AG08395 (cell line): ENCODE measurements around the gene NF1.
"Not testable (repeated sequence)": the region's sequence is repeated elsewhere in the genome, so short reads cannot be mapped to it uniquely, and the experiment has no call there.

Source experiments
- DNase-seq: peaks from one replicate; pipeline ENCODE4 v3.0.0; 2012; ENCODE audit warnings: mixed read lengths, low spot score

NF1 gene

DNA sequence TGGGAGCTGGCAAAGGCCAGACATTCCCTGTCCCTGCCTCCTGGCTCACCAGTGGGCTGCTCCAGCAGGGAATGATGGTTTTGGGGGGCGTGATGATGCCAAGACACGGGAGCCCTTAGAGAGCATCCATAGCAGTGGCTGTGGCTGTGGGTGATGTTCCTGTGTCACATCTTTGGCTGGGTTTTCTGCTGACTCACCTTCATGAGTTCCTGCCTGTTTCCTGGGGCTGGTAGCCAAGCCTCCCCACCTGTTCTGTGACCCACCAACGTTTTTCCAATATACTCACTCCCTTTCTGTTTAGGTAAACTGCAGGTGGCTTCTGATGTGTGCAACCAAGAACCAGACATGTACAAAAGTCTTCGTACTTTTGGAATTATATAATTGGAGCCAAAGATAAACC lies 16.5 kb upstream of the NF1 start:
- DNase-seq, result no peak

DNA sequence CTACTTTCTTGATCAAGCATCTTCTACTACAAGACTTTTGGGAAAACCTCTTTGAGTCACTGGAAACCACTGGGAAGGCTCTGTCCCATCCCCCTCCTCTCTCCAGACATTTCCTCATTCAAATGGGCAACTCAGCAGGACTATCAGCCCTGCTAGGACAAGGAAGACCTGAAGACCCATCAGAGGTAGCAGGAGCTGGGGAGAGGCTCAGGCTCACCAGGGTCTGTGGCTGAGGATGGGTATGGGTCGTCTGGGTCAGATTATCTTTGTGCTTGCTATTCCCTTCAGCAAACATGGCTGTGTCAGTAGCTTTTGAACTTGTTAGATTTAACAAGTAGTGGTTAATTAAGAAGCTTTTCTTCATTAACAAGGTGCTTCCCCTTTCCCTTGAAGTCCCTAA lies 15.0 kb upstream of the NF1 start:
- no peak for DNase-seq

DNA sequence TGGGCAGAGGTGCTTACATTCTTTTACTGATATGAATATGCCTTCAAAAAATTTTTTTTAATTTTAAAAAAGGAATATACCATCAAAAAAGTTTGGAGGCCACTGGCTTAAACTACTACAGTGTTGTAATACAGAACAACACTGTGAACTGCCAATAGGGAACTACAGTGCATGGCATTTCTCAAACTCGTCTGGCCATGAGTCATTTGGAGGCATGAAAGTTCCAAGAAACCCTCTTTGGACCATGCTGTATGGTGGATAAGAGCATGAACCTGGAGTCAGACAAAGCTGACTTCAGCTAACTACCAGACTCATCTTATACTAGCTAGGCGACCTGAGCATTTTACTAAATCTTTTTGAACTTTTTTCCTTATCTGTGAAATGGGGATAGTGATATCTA lies 9.2 kb upstream of the NF1 start:
- peak; percentile 69 for DNase-seq

DNA sequence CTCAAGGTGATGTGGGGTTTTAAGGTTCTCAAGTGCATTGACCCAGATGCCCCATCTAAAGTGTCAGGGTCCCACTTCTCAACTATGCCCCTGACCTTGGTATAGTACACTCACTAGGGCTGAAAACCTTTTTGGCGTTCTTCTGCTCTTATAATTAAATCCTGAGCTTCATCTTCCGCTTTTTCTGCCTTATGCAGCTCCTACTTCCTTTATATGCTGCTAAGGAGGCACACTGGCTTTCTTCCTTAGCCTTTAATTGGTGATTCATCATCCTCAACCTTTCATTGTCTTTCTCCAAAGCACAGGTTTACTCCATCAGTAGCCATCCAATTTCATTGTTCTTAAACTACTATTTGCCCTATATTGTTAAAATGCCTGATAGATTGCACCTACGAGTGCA lies 5.3 kb upstream of the NF1 start:
- DNase-seq, result no peak

DNA sequence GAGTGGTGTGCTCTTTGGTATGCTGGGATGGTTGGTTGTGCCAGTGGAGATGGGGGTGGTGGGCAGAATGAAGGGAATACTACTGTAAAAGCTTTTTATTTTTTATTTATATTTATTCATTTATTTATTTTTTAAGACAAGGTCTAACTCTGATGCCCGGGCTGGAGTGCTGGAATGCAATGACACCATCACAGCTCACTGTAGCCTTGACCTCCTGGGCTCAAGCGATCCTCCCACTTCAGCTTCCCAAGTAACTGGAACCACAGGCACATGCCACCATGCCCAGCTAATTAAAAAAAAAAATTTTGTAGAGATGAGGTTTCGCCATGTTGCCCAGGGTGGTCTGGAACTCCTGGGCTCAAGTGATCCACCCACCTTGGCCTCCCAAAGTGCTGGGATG lies 4.1 kb upstream of the NF1 start:
- DNase-seq, result not testable (repeated sequence)

DNA sequence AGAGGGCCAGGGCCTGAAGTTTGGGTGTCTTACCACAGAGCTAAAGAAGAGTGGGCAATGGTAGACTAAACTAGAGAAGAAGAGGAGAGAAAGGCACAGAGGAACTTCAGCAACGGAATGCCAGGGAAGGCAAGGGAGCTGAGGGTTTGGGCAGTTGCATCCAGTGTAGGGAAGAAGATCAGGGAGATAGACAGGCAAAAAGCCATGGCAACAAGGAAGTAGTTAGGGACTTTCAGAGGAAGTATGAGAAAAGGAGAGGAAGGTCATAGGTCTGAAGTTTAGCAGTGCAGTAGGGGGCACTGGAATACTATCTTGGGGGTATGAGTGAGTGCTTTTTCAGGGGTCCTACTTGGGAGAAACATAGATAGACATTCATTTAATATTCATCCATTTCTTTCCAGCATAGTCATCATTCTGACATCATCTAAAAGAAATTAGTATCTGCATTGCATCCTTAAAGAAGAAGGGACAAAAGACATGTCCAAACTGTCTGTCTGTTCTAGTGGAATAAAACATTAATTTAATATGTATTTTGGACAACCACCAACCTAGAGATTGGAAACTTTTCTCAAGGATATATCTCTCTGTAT lies 2.2 kb upstream of the NF1 start:
- no peak for DNase-seq

DNA sequence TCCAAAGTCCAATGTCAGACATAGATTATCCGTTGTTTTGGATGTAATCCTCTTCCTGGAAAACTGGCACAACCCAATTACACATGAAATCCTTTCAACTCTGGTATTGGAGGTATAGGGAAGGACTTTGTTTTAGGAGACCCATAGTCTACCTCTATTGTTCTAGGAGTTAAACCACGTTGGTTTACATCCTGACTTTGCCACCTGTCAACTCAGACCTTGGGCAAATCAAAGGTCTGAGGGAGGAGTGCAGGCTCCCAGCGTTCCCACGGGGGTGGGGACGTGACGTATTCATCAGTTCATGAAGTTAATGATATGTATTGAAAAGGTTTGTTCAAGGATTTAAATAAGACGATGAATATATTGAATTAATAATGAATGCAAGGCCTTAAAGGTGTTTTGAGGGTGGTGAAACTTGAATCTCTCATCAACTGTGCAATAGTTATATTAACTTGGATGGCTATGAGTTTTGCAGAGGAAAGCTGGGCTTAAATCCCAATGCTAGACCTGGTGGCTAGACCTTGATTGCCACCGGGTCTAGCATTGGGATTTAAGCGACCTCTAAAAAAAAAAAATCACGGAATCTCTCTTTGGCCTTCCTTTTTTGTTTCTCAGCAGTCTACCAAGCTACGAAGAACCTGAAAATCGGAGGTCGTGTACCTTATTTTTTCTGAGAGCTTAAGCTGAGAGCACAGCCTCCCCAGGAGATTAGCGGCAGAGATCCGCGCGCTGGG lies 744 bp upstream of the NF1 start:
- DNase-seq, result no peak

DNA sequence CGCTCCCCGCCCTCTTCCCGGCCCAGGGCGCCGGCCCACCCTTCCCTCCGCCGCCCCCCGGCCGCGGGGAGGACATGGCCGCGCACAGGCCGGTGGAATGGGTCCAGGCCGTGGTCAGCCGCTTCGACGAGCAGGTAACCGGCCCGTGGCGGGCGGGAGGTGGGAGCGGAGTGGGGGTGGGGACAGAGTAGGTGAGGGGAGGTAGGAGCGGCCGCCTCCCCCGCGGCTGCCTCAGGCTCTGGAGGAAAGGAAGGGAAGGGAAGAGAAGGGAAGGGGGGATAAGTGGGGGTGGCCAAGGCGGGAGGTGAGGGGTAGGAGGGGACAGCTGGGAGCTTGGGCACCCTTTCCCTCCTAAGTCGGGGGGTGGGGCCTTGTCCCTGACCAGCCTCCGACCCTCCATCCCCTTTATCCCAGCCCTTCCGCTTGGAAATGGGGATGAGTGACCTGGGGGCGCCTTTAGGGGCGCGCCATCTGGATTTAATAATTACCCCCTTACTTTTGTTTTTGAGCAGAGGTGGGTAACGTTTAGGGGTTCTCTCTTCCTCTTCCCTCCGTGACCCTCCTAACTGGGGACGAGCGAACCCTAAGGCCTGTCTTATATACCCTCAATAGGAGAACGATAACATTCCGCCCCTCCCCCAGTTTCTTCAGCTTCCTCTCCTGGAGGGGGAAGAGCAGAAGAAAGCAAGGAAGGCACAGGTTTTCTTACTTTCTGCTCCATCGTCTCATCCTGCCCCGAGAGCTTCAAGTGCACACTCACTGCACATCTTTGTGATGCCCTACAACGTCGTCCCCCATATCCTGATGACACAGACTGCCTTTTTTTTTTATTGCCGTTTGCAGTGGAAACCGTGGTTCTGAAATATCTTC lies 694 bp downstream of the NF1 start:
- DNase-seq, result peak; percentile 31

DNA sequence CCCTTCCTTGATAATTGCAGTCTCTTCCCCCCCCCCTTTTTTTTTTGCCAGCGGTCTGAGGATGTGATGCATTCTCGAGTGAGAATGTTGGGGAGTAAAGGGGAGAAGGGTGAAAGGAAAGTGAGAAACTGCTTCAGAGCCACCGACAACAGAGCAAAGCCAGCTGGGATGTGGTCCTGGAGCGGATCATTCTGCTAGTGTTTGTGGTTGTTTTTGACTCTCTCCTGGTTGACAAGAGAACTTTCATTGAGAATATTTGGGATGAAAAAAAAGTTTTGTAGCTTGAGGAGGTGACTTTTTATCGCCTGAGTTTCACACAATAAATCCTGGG lies 1.3 kb downstream of the NF1 start:
- DNase-seq, result peak; percentile 7

DNA sequence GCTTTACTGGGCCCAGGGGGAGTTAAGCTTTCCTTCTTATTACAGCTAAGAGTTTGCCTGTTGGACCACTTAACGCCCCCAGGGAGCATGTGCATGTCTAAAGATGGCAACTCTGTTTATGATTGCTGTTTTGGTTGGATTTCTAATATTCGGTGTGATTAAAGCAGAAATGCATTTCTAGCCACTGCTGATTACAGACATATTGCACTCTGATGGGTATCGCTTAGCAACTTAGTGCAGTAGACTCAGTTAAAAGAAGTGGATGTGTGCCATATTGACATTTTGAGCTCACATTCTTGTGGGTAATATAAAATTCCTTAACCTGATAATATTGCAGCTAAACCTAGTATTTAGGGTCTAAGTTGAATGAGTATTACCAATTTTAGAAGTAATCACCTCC lies 4.2 kb downstream of the NF1 start:
- DNase-seq, result no peak

DNA sequence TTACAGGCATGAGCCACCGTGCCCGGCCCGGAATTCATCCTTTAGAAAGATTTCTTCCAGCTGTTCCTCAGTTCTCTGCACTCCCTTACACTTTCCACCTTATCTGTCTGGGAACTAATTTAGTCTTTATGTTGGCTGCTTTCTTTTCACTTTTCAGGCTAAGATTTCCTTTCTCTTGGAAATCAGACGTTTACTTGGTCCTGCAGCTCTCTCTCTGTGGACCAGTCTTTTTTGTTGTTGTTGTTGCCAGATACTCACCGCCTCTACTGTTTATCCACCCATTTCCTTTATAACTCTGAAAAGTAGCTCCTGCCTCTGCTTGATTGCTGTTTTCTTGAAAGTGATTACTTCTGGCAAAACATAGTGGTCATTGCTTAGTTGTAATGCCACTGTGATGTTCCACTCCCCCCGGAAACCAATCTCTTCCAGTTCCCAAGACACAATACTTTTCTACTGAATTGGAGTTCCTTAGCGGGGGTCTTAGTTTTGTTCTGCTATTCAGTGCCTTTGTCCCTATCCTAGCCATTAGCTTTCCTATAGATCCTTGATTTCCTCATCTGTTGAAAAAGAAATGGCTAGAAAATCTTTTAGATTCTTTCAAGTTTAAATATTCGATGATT lies 6.2 kb downstream of the NF1 start:
- no peak for DNase-seq

DNA sequence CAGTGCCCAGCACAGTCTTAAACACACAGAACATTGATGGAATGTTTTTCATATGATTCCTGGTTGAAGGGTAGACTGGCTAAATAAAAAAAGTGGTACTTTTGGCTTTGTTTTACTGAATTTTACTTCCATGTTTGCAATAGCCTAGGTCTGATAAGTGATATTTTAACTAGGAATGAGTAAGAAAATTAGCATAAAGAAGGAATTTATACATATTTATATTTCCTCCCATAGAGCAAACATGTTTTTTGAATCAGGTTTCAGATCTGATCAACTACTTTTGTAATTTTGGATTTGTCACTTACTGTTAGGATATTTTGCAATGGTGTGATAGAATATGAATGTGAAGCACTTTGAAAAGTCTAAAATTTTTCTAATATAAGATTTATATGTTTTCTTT lies 7.2 kb downstream of the NF1 start:
- DNase-seq, result no peak

DNA sequence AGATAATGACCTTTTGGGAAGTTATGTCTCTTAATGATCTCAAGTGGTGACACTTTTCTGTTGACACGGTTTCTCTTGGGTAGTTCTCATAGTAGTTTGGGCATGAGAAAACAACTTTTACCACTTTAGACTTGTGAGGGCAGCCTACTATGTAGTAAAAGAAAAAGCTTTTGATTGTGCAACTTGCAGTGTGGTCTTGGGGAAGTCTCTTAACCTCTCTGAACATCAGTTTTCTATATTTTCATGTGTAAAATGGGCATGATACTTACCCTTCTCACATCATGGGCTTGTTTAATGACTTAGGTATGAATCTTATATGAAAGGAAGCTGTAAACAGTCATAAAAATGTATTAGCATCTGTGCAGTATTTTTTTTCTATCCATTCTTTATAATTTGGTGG lies 11.2 kb downstream of the NF1 start:
- DNase-seq, result no peak

DNA sequence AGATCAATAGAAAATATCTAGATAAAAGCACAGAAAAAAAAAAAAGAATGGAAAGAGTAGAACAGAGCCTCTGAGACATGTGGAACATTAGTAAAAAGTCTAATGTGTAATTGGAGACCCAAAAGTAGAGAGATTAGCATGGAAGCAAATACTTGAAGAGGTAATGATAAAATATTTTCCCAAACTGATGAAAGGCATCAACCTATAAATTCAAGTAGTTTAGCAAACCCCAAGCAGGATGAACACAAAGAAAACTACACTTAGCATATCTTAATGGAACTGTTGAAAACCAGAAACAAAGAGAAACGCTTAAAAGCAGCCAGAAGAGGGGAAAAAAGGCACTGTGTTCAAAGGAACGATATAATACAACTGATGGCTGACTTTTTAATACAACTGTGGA lies 16.4 kb downstream of the NF1 start:
- DNase-seq, result no peak

DNA sequence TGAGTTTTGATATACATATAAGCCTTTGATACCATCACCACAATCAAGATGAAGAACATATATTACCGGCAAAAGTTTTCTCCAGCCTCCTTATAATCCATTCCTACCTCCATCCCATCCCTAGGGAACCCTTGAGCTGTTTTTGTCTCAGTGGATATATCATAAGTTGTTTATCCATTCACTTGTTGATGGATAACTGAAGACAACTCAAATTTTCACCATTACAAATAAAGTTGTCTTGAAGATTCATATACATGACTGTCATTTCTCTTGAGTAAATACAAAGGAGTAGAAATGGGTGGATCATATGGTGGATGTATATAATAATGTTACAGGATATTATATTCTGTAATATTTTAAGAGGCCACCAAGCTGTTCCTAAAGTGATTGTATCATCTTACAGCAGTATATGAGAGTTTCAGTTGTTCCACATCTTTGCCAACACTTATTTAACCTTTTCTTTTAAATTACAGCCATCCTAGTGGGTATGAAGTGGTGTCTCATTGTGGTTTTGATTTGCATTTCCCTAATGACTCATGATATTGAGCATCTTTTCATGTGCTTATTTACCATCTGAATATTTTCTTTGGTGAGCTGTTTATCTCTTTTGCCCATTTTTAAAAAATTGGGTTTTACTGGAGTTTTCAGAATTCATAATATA lies 17.4 kb downstream of the NF1 start:
- no peak for DNase-seq

DNA sequence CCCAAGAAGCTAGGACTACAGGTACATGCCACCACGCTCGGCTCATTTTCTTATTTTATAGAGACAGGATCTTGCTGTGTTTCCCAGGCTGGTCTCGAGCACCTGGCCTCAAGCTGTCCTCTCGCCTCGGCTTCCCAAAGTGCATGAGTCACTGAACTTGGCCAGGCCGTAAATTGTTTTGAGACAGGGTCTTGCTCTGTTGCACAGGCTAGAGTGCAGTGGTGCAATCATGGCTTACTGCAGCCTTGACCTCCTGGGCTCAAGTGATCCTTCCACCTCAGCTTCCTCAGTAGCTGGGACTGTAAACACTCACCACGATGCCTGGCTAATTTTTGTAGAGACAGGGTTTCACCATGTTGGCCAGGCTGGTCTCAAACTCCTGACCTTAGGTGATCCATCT lies 18.6 kb downstream of the NF1 start:
- DNase-seq, result not testable (repeated sequence)

DNA sequence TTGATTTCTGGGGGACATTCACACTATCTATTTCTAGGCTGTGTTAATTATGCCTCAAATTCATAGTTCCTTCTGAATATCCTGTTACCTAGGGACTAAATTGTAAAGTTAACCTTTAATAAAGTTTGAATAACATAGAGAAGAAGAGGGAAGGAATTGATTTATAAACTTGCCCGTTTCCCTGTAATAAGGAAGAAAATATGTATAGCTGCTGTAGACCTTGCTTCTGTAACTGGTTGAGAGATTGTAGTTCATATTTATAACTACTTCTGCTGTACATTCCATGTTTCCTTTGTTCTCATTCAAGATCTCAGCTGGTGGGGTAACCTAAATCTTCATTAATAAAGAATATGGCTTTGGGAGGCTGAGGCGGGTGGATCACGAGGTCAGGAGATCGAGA lies 19.2 kb downstream of the NF1 start:
- no peak for DNase-seq

DNA sequence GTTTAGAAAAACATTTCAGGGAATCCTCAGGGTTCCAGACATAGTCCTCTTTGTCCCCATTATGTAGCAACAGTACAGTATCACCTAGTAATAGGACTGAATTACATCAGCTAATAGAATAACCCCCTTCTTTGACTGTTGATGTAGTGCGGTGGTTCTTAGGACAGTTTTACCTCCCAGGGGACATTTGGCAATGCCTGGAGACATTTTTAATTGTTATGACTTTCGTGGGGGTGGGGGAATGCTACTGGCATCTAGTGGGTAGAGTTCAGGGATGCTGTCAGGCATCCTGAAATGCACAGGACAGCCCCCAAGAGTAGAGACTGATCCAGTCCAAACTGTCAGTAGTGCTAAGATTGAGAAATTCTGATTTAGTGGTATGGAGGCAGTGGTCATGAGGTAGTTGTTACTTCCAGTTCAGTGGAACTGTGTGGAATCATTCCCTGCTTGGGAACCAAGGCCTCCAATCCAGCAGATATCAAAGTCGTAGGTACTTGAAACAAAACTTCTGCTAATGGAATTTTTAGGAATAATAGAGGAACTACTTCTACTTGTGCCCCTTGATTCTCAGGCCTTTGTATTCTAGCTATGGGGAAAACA lies 20.3 kb downstream of the NF1 start:
- DNase-seq, result no peak

DNA sequence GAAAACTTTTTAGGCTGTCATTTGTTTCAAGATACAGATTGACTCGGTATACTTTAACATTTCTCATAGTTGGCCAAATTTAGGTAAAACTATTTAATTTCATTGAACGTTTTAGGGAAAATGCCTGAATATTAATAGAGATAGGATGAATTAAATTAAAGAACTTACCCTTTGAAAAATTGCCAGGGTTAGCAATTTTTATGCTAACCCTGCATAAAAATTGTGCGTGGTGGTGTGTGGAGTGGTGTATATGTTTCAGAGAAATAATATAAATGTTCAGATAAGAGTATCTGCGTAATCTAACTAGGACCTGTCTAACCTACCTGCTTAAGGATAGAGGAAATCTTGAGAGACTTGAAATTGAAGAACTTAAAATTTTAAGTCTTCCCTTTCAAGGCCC lies 21.4 kb downstream of the NF1 start:
- DNase-seq, result no peak

DNA sequence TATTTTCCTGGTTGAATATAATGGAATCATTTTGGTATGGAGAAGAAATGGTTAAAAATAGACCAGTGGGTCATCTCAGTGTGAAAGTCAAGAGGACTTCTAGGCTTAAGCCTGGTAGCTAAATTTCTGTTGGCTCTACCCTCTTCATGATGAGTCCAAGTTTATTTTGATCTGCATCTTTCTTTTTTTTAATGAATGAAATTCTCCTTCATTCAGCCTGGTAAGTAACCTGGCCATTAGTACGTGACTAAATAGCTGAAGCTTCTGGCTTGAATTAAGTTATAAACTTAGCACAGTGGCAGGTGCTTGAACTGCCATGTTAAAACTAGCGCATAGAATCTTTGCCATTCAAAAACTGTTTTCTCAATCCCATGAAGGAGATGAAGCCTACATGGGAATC lies 28.0 kb downstream of the NF1 start:
- no peak for DNase-seq

DNA sequence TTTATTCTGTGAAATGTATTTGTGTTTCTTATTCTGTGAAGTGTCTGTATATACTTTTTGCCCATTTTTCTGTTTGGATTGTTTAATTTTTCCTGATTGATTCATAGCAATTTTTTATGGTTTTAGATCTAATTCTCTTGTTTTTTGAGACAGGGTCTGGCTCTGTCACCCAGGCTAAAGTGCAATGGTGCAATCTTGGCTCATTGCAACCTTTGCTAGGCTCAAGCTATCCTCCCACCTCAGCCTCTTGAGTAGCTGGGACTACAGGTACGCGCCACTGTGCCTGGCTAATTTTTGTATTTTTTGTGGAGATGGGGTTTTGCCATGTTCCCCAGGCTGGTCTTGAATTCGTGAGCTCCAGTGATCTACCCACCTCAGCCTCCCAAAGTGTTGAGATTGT lies 31.5 kb downstream of the NF1 start:
- no peak for DNase-seq

DNA sequence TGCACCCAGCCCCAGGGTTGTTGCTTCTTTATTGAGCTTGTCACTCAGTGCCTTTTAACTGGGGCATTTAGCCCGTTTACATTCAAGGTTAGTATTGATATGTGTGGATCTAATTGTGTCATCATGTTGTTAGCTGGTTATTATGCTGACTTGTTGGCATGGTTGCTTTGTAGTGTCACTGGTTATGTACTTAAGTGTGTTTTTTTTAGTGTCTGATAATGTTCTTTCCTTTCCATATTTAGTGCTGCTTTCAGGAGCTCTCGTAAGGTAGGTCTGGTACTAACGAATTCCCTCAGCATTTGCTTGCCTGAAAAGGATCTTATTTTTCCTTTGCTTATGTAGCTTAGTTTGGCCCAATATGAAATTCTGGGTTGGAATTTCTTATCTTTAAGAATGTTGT lies 33.5 kb downstream of the NF1 start:
- DNase-seq, result no peak
